SU-DHL-6 (cell line): Measurements from ENCODE around the gene CASP3.

Source experiments
- EZH2phosphoT487 ChIP-seq: fragments of 200-600 bp; sonication (generic), shearing (Covaris generic); conservative IDR thresholded peaks from 2 replicates; pipeline ENCODE4 v1.6.1; 2018; ENCODE audit warnings: mild to moderate bottlenecking, antibody characterized with exemption, low read length, moderate library complexity, mixed read lengths
- TF ChIP-seq, protein P1 (sequence below): fragments of 200-600 bp; sonication (generic); IDR thresholded peaks from one replicate; pipeline ENCODE4 v1.5.1; 2017; ENCODE audit warnings: antibody characterized with exemption, mild to moderate bottlenecking, low read length, moderate library complexity; ENCODE audit not compliant: insufficient read depth, poor library complexity, severe bottlenecking

GRCh38 chr4:184669251-184669650 is 20.0 kb upstream of the CASP3 start:
- TF ChIP-seq, protein P1, sequence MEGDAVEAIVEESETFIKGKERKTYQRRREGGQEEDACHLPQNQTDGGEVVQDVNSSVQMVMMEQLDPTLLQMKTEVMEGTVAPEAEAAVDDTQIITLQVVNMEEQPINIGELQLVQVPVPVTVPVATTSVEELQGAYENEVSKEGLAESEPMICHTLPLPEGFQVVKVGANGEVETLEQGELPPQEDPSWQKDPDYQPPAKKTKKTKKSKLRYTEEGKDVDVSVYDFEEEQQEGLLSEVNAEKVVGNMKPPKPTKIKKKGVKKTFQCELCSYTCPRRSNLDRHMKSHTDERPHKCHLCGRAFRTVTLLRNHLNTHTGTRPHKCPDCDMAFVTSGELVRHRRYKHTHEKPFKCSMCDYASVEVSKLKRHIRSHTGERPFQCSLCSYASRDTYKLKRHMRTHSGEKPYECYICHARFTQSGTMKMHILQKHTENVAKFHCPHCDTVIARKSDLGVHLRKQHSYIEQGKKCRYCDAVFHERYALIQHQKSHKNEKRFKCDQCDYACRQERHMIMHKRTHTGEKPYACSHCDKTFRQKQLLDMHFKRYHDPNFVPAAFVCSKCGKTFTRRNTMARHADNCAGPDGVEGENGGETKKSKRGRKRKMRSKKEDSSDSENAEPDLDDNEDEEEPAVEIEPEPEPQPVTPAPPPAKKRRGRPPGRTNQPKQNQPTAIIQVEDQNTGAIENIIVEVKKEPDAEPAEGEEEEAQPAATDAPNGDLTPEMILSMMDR = no peak
- TF ChIP-seq EZH2phosphoT487 = no peak
